Mesenchymal stem cell (in vitro differentiated cells and primary cell): ENCODE results near the gene GNA12.

Source experiments
- DNase-seq: peaks from one replicate; pipeline ENCODE4 v3.0.0-alpha.2; 2013
- H2AFZ ChIP-seq: one replicate; pipeline ENCODE4 v1.6.1; 2013; ENCODE audit warnings: low read depth, mild to moderate bottlenecking, control low read depth, inconsistent platforms, low read length, moderate library complexity
- H2AK5ac ChIP-seq: 2 replicates; pipeline ENCODE4 v1.6.1; 2013; ENCODE audit warnings: low read length, moderate library complexity, mild to moderate bottlenecking, inconsistent platforms; ENCODE audit not compliant: severe bottlenecking
- H2BK120ac ChIP-seq: one replicate; pipeline ENCODE4 v1.6.1; 2013; ENCODE audit warnings: low read depth, mild to moderate bottlenecking, inconsistent platforms, low read length, moderate library complexity
- H2BK12ac ChIP-seq, 2 experiments: one replicate each; pipeline ENCODE4 v1.6.1; 2013; ENCODE audit warnings: inconsistent platforms in 2 of 2, low read length in 2 of 2, mild to moderate bottlenecking in 2 of 2, moderate library complexity in 2 of 2, control low read depth in 1 of 2
- H2BK15ac ChIP-seq: one replicate; pipeline ENCODE4 v1.6.1; 2013; ENCODE audit warnings: mild to moderate bottlenecking, low read depth, inconsistent platforms; ENCODE audit not compliant: poor library complexity, severe bottlenecking
- H2BK5ac ChIP-seq: 2 replicates; pipeline ENCODE4 v1.6.1; 2013; ENCODE audit warnings: low read depth, mild to moderate bottlenecking, low read length, control low read depth, inconsistent platforms; ENCODE audit not compliant: poor library complexity, severe bottlenecking
- H3K14ac ChIP-seq, 2 experiments: one replicate each; pipeline ENCODE4 v1.6.1; 2013; ENCODE audit warnings: inconsistent platforms in 2 of 2, low read length in 2 of 2, control low read depth in 1 of 2, mild to moderate bottlenecking in 1 of 2, moderate library complexity in 1 of 2
- H3K18ac ChIP-seq, 2 experiments: one replicate each; pipeline ENCODE4 v1.6.1; 2013; ENCODE audit warnings: inconsistent platforms in 2 of 2, low read length in 2 of 2, control low read depth in 1 of 2, low read depth in 1 of 2, mild to moderate bottlenecking in 1 of 2
- H3K23ac ChIP-seq, 2 experiments: one replicate each; pipeline ENCODE4 v1.6.1; 2013; ENCODE audit warnings: inconsistent platforms in 2 of 2, low read length in 2 of 2, mild to moderate bottlenecking in 2 of 2, moderate library complexity in 2 of 2, control low read depth in 1 of 2
- H3K27ac ChIP-seq: 2 replicates; pipeline ENCODE4 v1.5.1; 2013; ENCODE audit warnings: mild to moderate bottlenecking, moderate library complexity, low read length, control low read depth, inconsistent platforms; ENCODE audit not compliant: poor library complexity, severe bottlenecking
- H3K27me3 ChIP-seq, 2 experiments: 2 replicates each; pipeline versions ENCODE4 v1.6.1 to v1.7.0; 2013; ENCODE audit warnings: low read length in 2 of 2, mild to moderate bottlenecking in 2 of 2, moderate library complexity in 2 of 2, control low read depth in 1 of 2, inconsistent platforms in 1 of 2; ENCODE audit not compliant: control insufficient read depth in 1 of 2, insufficient read depth in 1 of 2
- H3K36me3 ChIP-seq, 2 experiments: 2 replicates each; pipeline versions ENCODE4 v1.6.1 to v1.7.0; 2013; ENCODE audit warnings: low read length in 2 of 2, control low read depth in 1 of 2, inconsistent platforms in 1 of 2, low read depth in 1 of 2, mild to moderate bottlenecking in 1 of 2; ENCODE audit not compliant: insufficient read depth in 2 of 2, control insufficient read depth in 1 of 2
- H3K4ac ChIP-seq, 2 experiments: one replicate each; pipeline ENCODE4 v1.6.1; 2013; ENCODE audit warnings: inconsistent platforms in 2 of 2, low read length in 2 of 2, mild to moderate bottlenecking in 2 of 2, moderate library complexity in 2 of 2, control low read depth in 1 of 2, low read depth in 1 of 2
- H3K4me1 ChIP-seq: 2 replicates; pipeline ENCODE4 v1.6.1; 2013; ENCODE audit warnings: low read depth, low read length, control low read depth; ENCODE audit not compliant: control insufficient read depth, insufficient read depth
- H3K4me2 ChIP-seq: 2 replicates; pipeline ENCODE4 v1.6.1; 2013; ENCODE audit warnings: low read length, mild to moderate bottlenecking, inconsistent platforms; ENCODE audit not compliant: poor library complexity, severe bottlenecking
- H3K4me3 ChIP-seq, 2 experiments: 2 replicates each; pipeline versions ENCODE4 v1.5.1 to v1.7.0; 2013; ENCODE audit warnings: low read length in 2 of 2, mild to moderate bottlenecking in 2 of 2, control low read depth in 1 of 2, low read depth in 1 of 2; ENCODE audit not compliant: insufficient read depth in 1 of 2
- H3K79me1 ChIP-seq: replicated peaks from 2 replicates; pipeline ENCODE4 v1.6.1; 2013; ENCODE audit warnings: mild to moderate bottlenecking, control low read depth, low read length, inconsistent platforms; ENCODE audit not compliant: poor library complexity, severe bottlenecking
- H3K9ac ChIP-seq: 2 replicates; pipeline ENCODE4 v1.7.0; 2013; ENCODE audit warnings: mild to moderate bottlenecking, low read length, moderate library complexity
- H3K9me3 ChIP-seq: 2 replicates; pipeline ENCODE4 v1.7.0; 2013; ENCODE audit warnings: mild to moderate bottlenecking, low read length; ENCODE audit not compliant: control insufficient read depth
- H4K8ac ChIP-seq: one replicate; pipeline ENCODE4 v1.6.1; 2013; ENCODE audit warnings: inconsistent platforms, mild to moderate bottlenecking, low read length, moderate library complexity
- H4K91ac ChIP-seq: one replicate; pipeline ENCODE4 v1.6.1; 2013; ENCODE audit warnings: mild to moderate bottlenecking, low read length, inconsistent platforms
- WGBS: methylation state at CpG from one replicate; pipeline ENCODE4 v1.1.7; 2013; ENCODE audit warnings: mixed read lengths; 5-methylcytosine and 5-hydroxymethylcytosine counted together

The GNA12 gene

DNA sequence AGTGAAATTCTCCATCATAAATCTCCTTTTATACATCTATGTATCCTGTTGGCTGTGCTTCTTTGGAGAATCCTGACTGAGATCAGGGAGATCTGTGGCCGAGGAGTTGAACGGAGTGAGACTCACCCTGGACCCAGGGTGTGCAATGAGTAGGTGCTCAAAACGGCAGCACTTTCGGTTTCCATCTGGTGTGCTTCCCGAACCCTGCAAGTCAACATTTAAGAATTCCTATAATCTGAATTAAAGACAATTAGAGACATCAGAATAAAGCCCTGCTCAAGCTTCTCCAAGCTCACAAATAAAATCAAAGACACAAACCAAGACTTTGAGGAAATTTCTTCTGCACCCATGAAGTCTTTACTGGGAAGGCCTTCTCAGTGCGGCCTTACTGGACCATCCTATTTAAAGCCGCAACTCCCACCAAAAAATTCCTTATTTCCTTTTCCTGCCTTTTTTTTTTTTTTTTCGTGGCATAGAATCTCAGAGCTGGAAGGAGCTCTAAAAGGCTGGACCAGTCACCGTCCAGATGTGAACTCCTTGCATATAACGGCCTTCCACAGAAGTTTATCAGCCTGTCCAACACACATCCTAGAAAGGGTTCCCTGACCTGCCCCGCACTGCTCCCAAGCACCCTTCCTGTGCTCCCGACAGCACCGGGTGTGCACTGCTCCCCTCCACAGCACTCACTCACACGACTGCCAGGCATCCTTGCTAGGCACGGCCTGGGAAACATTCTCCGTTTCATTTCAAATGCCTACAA lies 29.7 kb downstream of the GNA12 start:
- H2AK5ac ChIP-seq = peak overlapping the region; percentile 99
- H4K91ac ChIP-seq = peak overlapping the region; percentile 44
- H3K4ac ChIP-seq = peak overlapping the region in 1 of 2 experiments; percentile 82
- peaks cover 51% of the 10 kb centered on the region for H3K4me1 ChIP-seq
- H2BK15ac ChIP-seq = no peak overlapping the region
- peak overlapping the region; percentile 50 to 88 for H2BK12ac ChIP-seq
- no peak overlapping the region for H3K4me2 ChIP-seq
- peak overlapping the region in 1 of 2 experiments; percentile 1 for H3K23ac ChIP-seq
- H2BK5ac ChIP-seq = peak overlapping the region; percentile 60
- H4K8ac ChIP-seq = peak overlapping the region; percentile 77
- H3K9ac ChIP-seq = peak overlapping the region; percentile 86
- H3K27me3 ChIP-seq = no peaks in the 10 kb centered on the region
- H2BK120ac ChIP-seq = no peak overlapping the region
- WGBS = 94% methylated on average over 16 of the region's 16 CpGs
- H3K9me3 ChIP-seq = no peaks in the 10 kb centered on the region
- peak overlapping the region; percentile 90 for H3K27ac ChIP-seq
- peak overlapping the region in 1 of 2 experiments; percentile 64 for H3K4me3 ChIP-seq
- H3K79me1 ChIP-seq = peaks cover 5% of the 10 kb centered on the region
- DNase-seq = no peak
- no peak overlapping the region for H2AFZ ChIP-seq
- H3K18ac ChIP-seq = peak overlapping the region; percentile 3 to 29
- peaks cover 0 to 16% of the 10 kb centered on the region in 2 experiments for H3K36me3 ChIP-seq
- no peak overlapping the region for H3K14ac ChIP-seq

DNA sequence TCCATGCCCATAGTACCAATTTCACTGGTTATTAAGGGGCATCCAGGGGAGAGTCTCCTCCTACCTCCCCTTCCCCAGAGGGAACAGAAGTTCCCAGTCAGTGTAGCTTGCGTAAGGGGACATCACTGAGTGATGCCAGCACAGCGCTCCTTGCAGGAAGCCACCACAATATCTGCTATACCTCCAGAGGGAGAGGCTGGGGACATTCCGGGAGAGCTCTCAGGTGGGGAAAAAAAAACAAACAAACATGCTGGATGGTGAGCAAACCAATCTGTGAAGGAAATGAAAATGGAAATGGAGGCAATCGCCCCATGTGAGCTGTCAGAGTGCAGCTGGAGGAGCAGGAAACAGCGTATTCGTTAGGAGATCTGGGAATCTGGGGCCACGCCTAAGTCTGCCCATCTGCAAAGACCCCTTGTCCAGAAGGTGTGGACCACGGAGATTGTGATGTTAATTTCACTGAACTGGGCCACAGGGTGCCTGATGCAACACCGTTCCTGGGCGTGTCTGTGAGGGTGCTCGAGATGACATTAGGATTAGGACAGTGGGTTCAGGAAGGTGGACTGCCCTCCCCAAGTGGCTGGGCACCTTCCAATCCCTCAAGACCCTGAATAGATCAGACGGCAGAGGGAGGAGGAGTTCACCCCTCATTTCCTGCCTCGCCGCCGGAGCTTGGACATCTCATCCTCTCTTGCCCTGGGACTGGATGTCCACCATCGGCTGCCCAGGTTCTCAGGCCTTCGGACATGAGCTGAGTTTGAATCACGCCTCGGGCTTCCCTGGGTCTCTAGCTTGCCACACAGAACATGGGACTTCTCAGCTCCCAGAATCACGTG lies 30.5 kb downstream of the GNA12 start:
- DNase-seq = no peak
- Histone ChIP-seq H3K27me3 (no peaks in the 10 kb centered on the region), H3K36me3 (peaks cover 0 to 18% of the 10 kb centered on the region in 2 experiments), H3K23ac (no peak overlapping the region), H4K91ac (no peak overlapping the region), H2AK5ac (peak overlapping the region; percentile 90), H3K9ac (peak overlapping the region; percentile 86), H3K79me1 (peaks cover 9% of the 10 kb centered on the region), H2BK12ac (no peak overlapping the region), H3K4me2 (no peak overlapping the region), H3K4ac (peak overlapping the region in 1 of 2 experiments; percentile 38), H3K14ac (no peak overlapping the region), H4K8ac (no peak overlapping the region), H2BK15ac (no peak overlapping the region), H3K27ac (peak overlapping the region; percentile 24), H2AFZ (no peak overlapping the region), H3K4me1 (peaks cover 50% of the 10 kb centered on the region), H2BK5ac (no peak overlapping the region), H3K9me3 (no peaks in the 10 kb centered on the region), H2BK120ac (no peak overlapping the region), H3K4me3 (peak overlapping the region in 1 of 2 experiments; percentile 64), H3K18ac (peak overlapping the region in 1 of 2 experiments; percentile 19)
- WGBS = 91% methylated on average over 20 of the region's 20 CpGs

DNA sequence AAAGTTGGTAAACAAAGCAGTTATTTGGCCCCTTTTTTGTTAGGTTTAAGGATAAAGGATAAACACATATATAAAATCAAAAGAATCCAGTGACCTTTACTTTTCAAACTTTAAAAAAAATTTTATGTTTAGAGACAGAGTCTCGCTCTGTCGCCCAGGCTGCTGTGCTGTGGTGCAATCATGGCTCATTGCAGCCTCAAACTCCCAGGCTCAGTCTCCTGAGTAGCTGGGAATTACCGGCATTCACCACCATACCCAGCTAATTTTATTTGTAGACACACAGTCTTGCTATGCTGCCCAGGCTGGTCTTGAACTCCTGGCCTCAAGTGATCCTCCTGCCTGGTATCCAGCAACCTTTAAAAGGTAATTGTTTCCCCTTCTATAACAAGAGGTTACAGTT lies 31.3 kb downstream of the GNA12 start:
- Histone ChIP-seq H2BK120ac (no peak overlapping the region), H3K18ac (no peak overlapping the region), H3K4me1 (peaks cover 49% of the 10 kb centered on the region), H3K9ac (peak overlapping the region; percentile 86), H2BK5ac (no peak overlapping the region), H2AFZ (no peak overlapping the region), H3K9me3 (no peaks in the 10 kb centered on the region), H3K36me3 (peaks cover 0 to 20% of the 10 kb centered on the region in 2 experiments), H2BK12ac (peak overlapping the region in 1 of 2 experiments; percentile 63), H4K8ac (no peak overlapping the region), H3K79me1 (peaks cover 9% of the 10 kb centered on the region), H2AK5ac (no peak overlapping the region), H3K4ac (no peak overlapping the region), H3K23ac (no peak overlapping the region), H2BK15ac (no peak overlapping the region), H3K4me2 (no peak overlapping the region), H3K27ac (peak overlapping the region; percentile 31), H3K4me3 (no peak overlapping the region), H4K91ac (no peak overlapping the region), H3K27me3 (no peaks in the 10 kb centered on the region), H3K14ac (no peak overlapping the region)
- WGBS = 96% methylated on average over 3 of the region's 3 CpGs
- peak; percentile 69 for DNase-seq

DNA sequence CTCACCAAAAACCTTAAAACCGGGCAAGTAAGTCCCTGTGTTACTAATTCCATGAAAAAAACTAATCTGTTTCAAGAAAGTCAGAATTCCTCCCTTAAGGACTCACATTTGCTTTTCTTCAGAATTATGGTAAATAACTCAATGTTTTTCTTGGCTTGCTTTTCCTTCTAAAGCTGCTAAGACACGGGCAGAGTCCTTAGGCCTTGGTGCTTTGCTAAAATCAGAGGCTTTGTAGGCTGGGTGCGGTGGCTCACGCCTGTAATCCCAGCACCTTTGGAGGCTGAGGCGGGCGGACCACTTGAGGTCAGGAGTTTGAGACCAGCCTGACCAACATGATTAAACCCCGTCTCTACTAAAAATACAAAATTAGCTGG lies 32.0 kb downstream of the GNA12 start:
- no peak overlapping the region for H2AK5ac ChIP-seq
- no peak overlapping the region for H2BK12ac ChIP-seq
- no peak overlapping the region for H3K14ac ChIP-seq
- H2BK5ac ChIP-seq = no peak overlapping the region
- no peak overlapping the region for H3K18ac ChIP-seq
- no peak overlapping the region for H2BK120ac ChIP-seq
- H3K4me1 ChIP-seq = peaks cover 47% of the 10 kb centered on the region
- H3K9ac ChIP-seq = peak overlapping the region; percentile 75
- peak overlapping the region; percentile 46 for H3K27ac ChIP-seq
- no peak overlapping the region for H4K8ac ChIP-seq
- H3K79me1 ChIP-seq = peaks cover 9% of the 10 kb centered on the region
- H3K4me2 ChIP-seq = no peak overlapping the region
- H2BK15ac ChIP-seq = no peak overlapping the region
- no peak overlapping the region for H3K4ac ChIP-seq
- H3K4me3 ChIP-seq = peak overlapping the region in 1 of 2 experiments; percentile 58
- H3K27me3 ChIP-seq = no peaks in the 10 kb centered on the region
- peaks cover 0 to 20% of the 10 kb centered on the region in 2 experiments for H3K36me3 ChIP-seq
- no peaks in the 10 kb centered on the region for H3K9me3 ChIP-seq
- WGBS = 92% methylated on average over 4 of the region's 7 CpGs
- no peak overlapping the region for H2AFZ ChIP-seq
- no peak for DNase-seq
- no peak overlapping the region for H4K91ac ChIP-seq
- H3K23ac ChIP-seq = no peak overlapping the region
